ENCODE data around the gene PTAFR. TPM values are rescaled to one million over a fixed set of nuclear protein-coding genes. Genes with fewer than 3 reads are reported as not detected.

Gene PTAFR
- total and polyA plus RNA-seq, 2 of the 8 experiments (the other 6 are each of a cell fraction or from before 2014, with no cell fraction given): 1.2 to 4.9 TPM

DNA sequence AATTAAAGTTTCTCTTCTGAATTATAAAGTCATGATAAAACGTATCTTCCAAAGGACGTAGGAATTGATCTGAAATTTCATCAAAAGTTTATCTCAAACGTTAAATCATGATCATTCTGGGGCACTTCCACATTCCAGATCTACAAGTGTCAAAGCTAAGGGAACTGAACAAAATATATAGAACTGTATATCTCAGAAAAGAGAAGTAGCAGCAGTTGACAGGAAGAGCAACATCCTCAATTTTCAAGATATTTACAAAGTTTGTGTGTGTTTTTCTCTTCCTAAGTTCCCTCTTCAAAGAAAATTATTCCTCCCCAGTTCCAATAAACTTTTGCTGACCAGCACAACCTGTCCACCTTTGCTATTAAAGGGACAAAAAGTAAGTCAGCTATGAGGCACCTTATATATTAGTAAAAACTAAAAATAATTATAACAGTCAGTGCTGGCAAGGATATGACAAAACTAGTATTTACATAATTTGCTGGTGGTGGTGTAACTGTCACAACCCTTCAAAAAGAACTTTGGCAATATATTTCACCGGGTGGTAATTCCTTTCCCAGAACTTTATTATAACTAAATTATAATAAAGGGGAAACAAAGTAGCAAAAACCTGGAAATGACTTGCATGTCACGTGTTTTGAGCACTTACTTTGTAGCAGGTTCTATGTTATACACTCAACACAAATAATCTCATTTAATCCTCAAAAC lies 49.6 kb downstream of the PTAFR start:
- H3K18ac ChIP-seq (ENCODE audit: extremely low read depth, low read length): no peak overlapping the region
- no peak for DNase-seq (ENCODE audit: low read depth in 1 of 2, low spot score in 2 of 2)
- TF ChIP-seq BCL11A (IDR thresholded peaks at IDR 0.05; ENCODE audit: low read depth in 2 of 2, low read length in 2 of 2) (no peak), NANOG (IDR thresholded peaks at IDR 0.05; ENCODE audit: insufficient read depth, low read depth, low read length, poor library complexity, severe bottlenecking) (no peak), SUZ12 (IDR thresholded peaks at IDR 0.05; ENCODE audit: low read length) (no peak)
- H4K20me1 ChIP-seq (replicated peaks in 1 of 2; ENCODE audit: control insufficient read depth in 1 of 2, insufficient read depth in 2 of 2, low read length in 2 of 2): no peaks in the 10 kb centered on the region
- no peak overlapping the region for H3K27ac ChIP-seq (ENCODE audit: low read depth, low read length)
- ChIA-PET POLR2A (ENCODE audit: partially characterized antibody) (interaction anchor here (1.1 kb wide), 1 partner anchor 39 kb away, joined by 3 read pairs; the partner anchor contains the start of gene EYA3), CTCF (ENCODE audit: partially characterized antibody) (interaction anchor here (1.5 to 3.4 kb wide), 3 partner anchors 8 to 34 kb away, joined by 3 to 10 read pairs (median 4); no protein-coding TSS in a partner anchor)
- H3K79me1 ChIP-seq (ENCODE audit: low read depth, low read length): no peaks in the 10 kb centered on the region
- no peak overlapping the region for H3K9ac ChIP-seq (replicated peaks in 1 of 4; ENCODE audit: extremely low read depth in 1 of 4, low read depth in 3 of 4, low read length in 3 of 4)
- H2BK5ac ChIP-seq (ENCODE audit: low read depth, low read length): no peak overlapping the region
- 79% methylated on average over 5 of the region's 5 CpGs; no CpG with 5 or more reads in 1 of the 2 experiments for WGBS, 2 experiments (ENCODE audit: extremely low coverage in 1 of 2, insufficient coverage in 1 of 2, insufficient read length in 1 of 2, insufficient replicate concordance in 2 of 2, low coverage in 1 of 2, low lambda C conversion rate in 2 of 2, missing lambda C conversion rate in 1 of 2)
- no peak overlapping the region for H2AFZ ChIP-seq (ENCODE audit: low read length)
- H4K91ac ChIP-seq (replicated peaks; ENCODE audit: insufficient read length, low read length): no peak overlapping the region
- no peak overlapping the region for H3K56ac ChIP-seq (replicated peaks; ENCODE audit: insufficient read length, low read depth, low read length)
- no peak overlapping the region for H3K4ac ChIP-seq (replicated peaks; ENCODE audit: insufficient read length, low read depth, low read length)
- no peaks in the 10 kb centered on the region for H3K23me2 ChIP-seq (ENCODE audit: low read depth, low read length)
- no peak overlapping the region for H2BK15ac ChIP-seq (ENCODE audit: low read length)
- no peak for FAIRE-seq
- H3K4me1 ChIP-seq (replicated peaks in 1 of 4; ENCODE audit: control insufficient read depth in 3 of 4, insufficient read depth in 4 of 4, low read length in 3 of 4): no peaks in the 10 kb centered on the region
- no peak overlapping the region for H3K4me2 ChIP-seq (ENCODE audit: insufficient read depth in 1 of 2, low read depth in 2 of 2, low read length in 2 of 2)
- no peak overlapping the region for H2BK120ac ChIP-seq (replicated peaks; ENCODE audit: low read depth, low read length)
- no peak overlapping the region for H2BK20ac ChIP-seq (ENCODE audit: low read length)
- no peak overlapping the region for H2BK12ac ChIP-seq (ENCODE audit: low read depth, low read length)
- no peak overlapping the region for H3K4me3 ChIP-seq (ENCODE audit: extremely low read depth in 1 of 4, insufficient read depth in 2 of 4, low read depth in 3 of 4, low read length in 4 of 4)
- no peak overlapping the region for H4K8ac ChIP-seq (ENCODE audit: extremely low read depth, insufficient read depth, low read length)
- no peak overlapping the region for H3K23ac ChIP-seq (ENCODE audit: insufficient read length)
- no peak overlapping the region for H2AK5ac ChIP-seq (ENCODE audit: low read depth, low read length)
- no peak overlapping the region for H4K5ac ChIP-seq (ENCODE audit: insufficient read length, low read depth, low read length)
- H3K36me3 ChIP-seq (ENCODE audit: control insufficient read depth in 2 of 4, insufficient read depth in 4 of 4, low read length in 3 of 4): no peaks in the 10 kb centered on the region
- no peaks in the 10 kb centered on the region for H3K9me3 ChIP-seq (ENCODE audit: insufficient read depth in 2 of 2, low read depth in 1 of 2, low read length in 1 of 2)
- H3K14ac ChIP-seq (ENCODE audit: insufficient read length): no peak overlapping the region
- no peaks in the 10 kb centered on the region for H3K79me2 ChIP-seq (ENCODE audit: control insufficient read depth in 1 of 2, insufficient read depth in 2 of 2, low read length in 2 of 2)
- no peaks in the 10 kb centered on the region for H3K27me3 ChIP-seq (replicated peaks in 1 of 4; ENCODE audit: control insufficient read depth in 3 of 4, extremely low read depth in 1 of 4, insufficient read depth in 3 of 4, low read length in 3 of 4)
